HEK293 (cell line): ENCODE results near the gene TFAP2E.

Source experiments
- CTCF ChIA-PET: fragments of 350-600 bp; formaldehyde crosslinking; extraction: SDS; loops from one replicate; lab custom pipeline; 2021; ENCODE audit warnings: antibody characterized with exemption; lab: Yijun Ruan, JAX
- POLR2A ChIA-PET: fragments of 300-600 bp; formaldehyde crosslinking; extraction: SDS; loops from one replicate; lab custom pipeline; 2020; ENCODE audit warnings: antibody characterized with exemption, inconsistent platforms; lab: Yijun Ruan, JAX
- H3K27ac ChIP-seq: fragments of 200-500 bp; sonication (Bioruptor generic); 2 replicates; pipeline ENCODE4 v1.5.1; 2014; ENCODE audit warnings: low read depth, low read length, control low read depth, inconsistent platforms; ENCODE audit errors: extremely low read depth
- H3K36me3 ChIP-seq, 2 experiments: fragments of 200-500 bp in 1 of 2; sonication (Bioruptor generic) in 1 of 2; 1 replicate in 1 of 2; 2 replicates in 1 of 2; pipeline ENCODE4 v1.5.1; 2014 to 2017; ENCODE audit warnings: inconsistent platforms in 2 of 2, low read length in 2 of 2; ENCODE audit not compliant: control insufficient read depth in 2 of 2, insufficient read depth in 1 of 2
- H3K4me1 ChIP-seq: fragments of 200-500 bp; sonication (Bioruptor generic); 2 replicates; pipeline ENCODE4 v1.5.1; 2014; ENCODE audit warnings: mild to moderate bottlenecking, low read length, inconsistent platforms; ENCODE audit not compliant: control insufficient read depth, insufficient read depth
- H3K4me3 ChIP-seq: 2 replicates; pipeline ENCODE4 v1.5.1; 2011; ENCODE audit warnings: low read depth, mild to moderate bottlenecking, control low read depth, low read length, moderate library complexity
- H3K9me3 ChIP-seq: fragments of 200-500 bp; sonication (Bioruptor generic); 2 replicates; pipeline ENCODE4 v1.5.1; 2014; ENCODE audit warnings: low read depth, low read length, inconsistent platforms; ENCODE audit not compliant: control insufficient read depth, insufficient read depth
- AEBP2 ChIP-seq: fragments of 450-650 bp; formaldehyde crosslinking; IDR thresholded peaks from 2 replicates; pipeline ENCODE4 v1.5.1; 2016; ENCODE audit warnings: missing biosample characterization, missing genetic modification characterization, borderline replicate concordance
- GLIS1 ChIP-seq: fragments of 450-650 bp; formaldehyde crosslinking; IDR thresholded peaks from 2 replicates; pipeline ENCODE4 v1.5.1; 2016; ENCODE audit warnings: missing biosample characterization, missing genetic modification characterization
- GLIS2 ChIP-seq: fragments of 450-650 bp; formaldehyde crosslinking; IDR thresholded peaks from 2 replicates; pipeline ENCODE4 v1.5.1; 2016; ENCODE audit warnings: missing biosample characterization, missing genetic modification characterization
- HOXC10 ChIP-seq: sonication (generic); formaldehyde crosslinking; IDR thresholded peaks from 2 replicates; pipeline ENCODE4 v1.8.1; 2023; ENCODE audit warnings: mild to moderate bottlenecking, missing genetic modification reagents
- PATZ1 ChIP-seq: fragments of 450-650 bp; formaldehyde crosslinking; IDR thresholded peaks from 2 replicates; pipeline ENCODE4 v1.5.1; 2016; ENCODE audit warnings: missing biosample characterization, missing genetic modification characterization
- PRDM10 ChIP-seq: fragments of 450-650 bp; formaldehyde crosslinking; IDR thresholded peaks from 2 replicates; pipeline ENCODE4 v1.5.1; 2016; ENCODE audit warnings: missing biosample characterization, missing genetic modification characterization
- SP2 ChIP-seq: fragments of 450-650 bp; formaldehyde crosslinking; IDR thresholded peaks from 2 replicates; pipeline ENCODE4 v1.5.1; 2016; ENCODE audit warnings: missing biosample characterization, missing genetic modification characterization
- WT1 ChIP-seq: fragments of 450-650 bp; formaldehyde crosslinking; IDR thresholded peaks from 2 replicates; pipeline ENCODE4 v1.5.1; 2016; ENCODE audit warnings: missing biosample characterization, missing genetic modification characterization
- ZFHX2 ChIP-seq: fragments of 450-650 bp; formaldehyde crosslinking; conservative IDR thresholded peaks from 2 replicates; pipeline ENCODE4 v1.5.1; 2016; ENCODE audit warnings: missing biosample characterization, missing genetic modification characterization
- ZNF184 ChIP-seq: fragments of 450-650 bp; IDR thresholded peaks from 2 replicates; pipeline ENCODE4 v1.5.1; 2018; ENCODE audit warnings: missing biosample characterization, mild to moderate bottlenecking, missing genetic modification characterization
- ZNF202 ChIP-seq: fragments of 450-650 bp; formaldehyde crosslinking; IDR thresholded peaks from 2 replicates; pipeline ENCODE4 v1.5.1; 2016; ENCODE audit warnings: missing biosample characterization, missing genetic modification characterization, borderline replicate concordance
- ZNF366 ChIP-seq: fragments of 450-650 bp; formaldehyde crosslinking; conservative IDR thresholded peaks from 2 replicates; pipeline ENCODE4 v1.5.1; 2016; ENCODE audit warnings: missing biosample characterization, missing genetic modification characterization
- ZNF37A ChIP-seq: fragments of 450-650 bp; IDR thresholded peaks from 2 replicates; pipeline ENCODE4 v1.5.1; 2018; ENCODE audit warnings: missing biosample characterization, missing genetic modification characterization
- ZNF398 ChIP-seq: fragments of 450-650 bp; formaldehyde crosslinking; IDR thresholded peaks from 2 replicates; pipeline ENCODE4 v1.5.1; 2017; ENCODE audit warnings: missing biosample characterization, missing genetic modification characterization
- ZNF501 ChIP-seq: fragments of 450-650 bp; formaldehyde crosslinking; IDR thresholded peaks from 2 replicates; pipeline ENCODE4 v1.5.1; 2016; ENCODE audit warnings: missing biosample characterization, missing genetic modification characterization
- ZNF529 ChIP-seq: fragments of 450-650 bp; formaldehyde crosslinking; IDR thresholded peaks from 2 replicates; pipeline ENCODE4 v1.5.1; 2017; ENCODE audit warnings: missing genetic modification characterization, missing biosample characterization; ENCODE audit not compliant: insufficient replicate concordance
- ZNF600 ChIP-seq: fragments of 450-650 bp; formaldehyde crosslinking; IDR thresholded peaks from 2 replicates; pipeline ENCODE4 v1.5.1; 2016; ENCODE audit warnings: missing biosample characterization, missing genetic modification characterization
- ZNF785 ChIP-seq: fragments of 450-650 bp; formaldehyde crosslinking; IDR thresholded peaks from 2 replicates; pipeline ENCODE4 v1.5.1; 2016; ENCODE audit warnings: missing biosample characterization, missing genetic modification characterization
- ZNF792 ChIP-seq: fragments of 450-650 bp; formaldehyde crosslinking; IDR thresholded peaks from 2 replicates; pipeline ENCODE4 v1.5.1; 2016; ENCODE audit warnings: missing biosample characterization, missing genetic modification characterization
- ZSCAN18 ChIP-seq: fragments of 450-650 bp; formaldehyde crosslinking; IDR thresholded peaks from 2 replicates; pipeline ENCODE4 v1.5.1; 2016; ENCODE audit warnings: missing biosample characterization, missing genetic modification characterization

TFAP2E gene

GRCh38 chr1:35558374-35559316, 14.5 kb upstream of the TFAP2E start (continued):
- TF ChIP-seq ZNF529 (tag by site-specific recombination) (no peak), WT1 (tag by site-specific recombination) (no peak), PATZ1 (tag by site-specific recombination) (peak; percentile 25; the same call in 1 of the 2 replicates), PRDM10 (tag by site-specific recombination) (peak; percentile 32; the same call in 1 of the 2 replicates), HOXC10 (no peak), ZNF366 (tag by site-specific recombination) (peak; percentile 27; the same call in 1 of the 2 replicates), ZFHX2 (tag by site-specific recombination) (peak; percentile 51)

GRCh38 chr1:35559317-35559944, 13.7 kb upstream of the TFAP2E start:
- CTCF ChIA-PET = interaction anchor here (0.5 to 1.5 kb wide), 4 partner anchors 9 to 590 kb away, joined by 3 to 4 read pairs (median 4); partner anchors contain the start of gene TRAPPC3
- H3K4me3 ChIP-seq = no peak overlapping the region
- no peaks in the 10 kb centered on the region for H3K9me3 ChIP-seq
- POLR2A ChIA-PET = interaction anchor here (0.9 to 1.6 kb wide), 2 partner anchors 23 to 156 kb away, joined by 3 to 4 read pairs; no protein-coding TSS in a partner anchor
- H3K36me3 ChIP-seq = peaks cover 0 to 53% of the 10 kb centered on the region in 2 experiments; a peak in 2 of 3 replicates
- no peak overlapping the region for H3K27ac ChIP-seq
- H3K4me1 ChIP-seq = peaks cover 20% of the 10 kb centered on the region
- TF ChIP-seq ZNF501 (tag by site-specific recombination) (no peak), SP2 (tag by site-specific recombination) (no peak), ZNF184 (no peak), GLIS2 (tag by site-specific recombination) (peak; percentile 40; the same call in 1 of the 2 replicates), ZNF202 (no peak), ZNF37A (no peak), ZNF792 (tag by site-specific recombination) (no peak), HOXC10 (no peak), WT1 (tag by site-specific recombination) (no peak), ZNF600 (tag by site-specific recombination) (peak; percentile 66), ZSCAN18 (tag by site-specific recombination) (no peak), GLIS1 (tag by site-specific recombination) (0 out of 2 replicates have a peak, but pooled peaks have one; percentile 17), ZNF785 (no peak), AEBP2 (tag by site-specific recombination) (no peak), PATZ1 (tag by site-specific recombination) (peak; percentile 71), ZNF398 (tag by site-specific recombination) (0 out of 2 replicates have a peak, but pooled peaks have one; percentile 16)
